Common myeloid progenitor, CD34-positive (primary cell): Measurements from ENCODE around the gene SMIM33.
"Not testable (repeated sequence)": the region's sequence is repeated elsewhere in the genome, so short reads cannot be mapped to it uniquely, and the experiment has no call there.

Source experiments
- CTCF ChIA-PET: fragments of 350-600 bp; sonication (Branson Sonifier 250); formaldehyde crosslinking; loops from one replicate; lab custom pipeline; 2021; ENCODE audit warnings: antibody characterized with exemption; lab: Charles Lee
- POLR2A ChIA-PET: fragments of 350-600 bp; sonication (Branson Sonifier 250); formaldehyde crosslinking; loops from one replicate; lab custom pipeline; 2021; ENCODE audit warnings: antibody characterized with exemption; lab: Charles Lee
- DNase-seq, 3 donors: peaks; one replicate each; pipeline versions ENCODE4 v3.0.0 to v3.0.0-alpha.2; 2013
- H3K27ac ChIP-seq, 2 experiments: 1 replicate in 1 of 2; 2 replicates in 1 of 2; pipeline ENCODE4 v1.7.0; 2013; ENCODE audit warnings: inconsistent platforms in 2 of 2, low read length in 2 of 2, mild to moderate bottlenecking in 2 of 2, low read depth in 1 of 2, moderate library complexity in 1 of 2; ENCODE audit not compliant: severe bottlenecking in 2 of 2, insufficient read depth in 1 of 2, poor library complexity in 1 of 2
- H3K27me3 ChIP-seq, 5 experiments: replicated peaks in 2 of 5; 1 replicate in 3 of 5; 2 replicates in 2 of 5; pipeline versions ENCODE4 v1.6.1 to v1.7.0; 2013; ENCODE audit warnings: low read length in 4 of 5, mild to moderate bottlenecking in 2 of 5, moderate library complexity in 2 of 5, inconsistent platforms in 1 of 5; ENCODE audit not compliant: insufficient read depth in 5 of 5, control insufficient read depth in 4 of 5
- H3K36me3 ChIP-seq, 4 experiments: 1 replicate in 2 of 4; 2 replicates in 2 of 4; pipeline versions ENCODE4 v1.6.1 to v1.7.0; 2013; ENCODE audit warnings: low read length in 3 of 4, control low read depth in 1 of 4, mild to moderate bottlenecking in 1 of 4; ENCODE audit not compliant: control insufficient read depth in 4 of 4, insufficient read depth in 4 of 4
- H3K4me1 ChIP-seq, 4 experiments: 1 replicate in 3 of 4; 2 replicates in 1 of 4; pipeline versions ENCODE4 v1.6.1 to v1.7.1; 2013; ENCODE audit warnings: low read length in 3 of 4, mild to moderate bottlenecking in 3 of 4, control low read depth in 1 of 4, inconsistent platforms in 1 of 4, moderate library complexity in 1 of 4; ENCODE audit not compliant: control insufficient read depth in 4 of 4, insufficient read depth in 4 of 4; ENCODE audit errors: control extremely low read depth in 1 of 4
- H3K4me3 ChIP-seq, 7 experiments: 1 replicate in 4 of 7; 2 replicates in 3 of 7; pipeline versions ENCODE4 v1.5.1 to v1.7.0; 2013; ENCODE audit warnings: mild to moderate bottlenecking in 7 of 7, low read length in 6 of 7, moderate library complexity in 6 of 7, inconsistent platforms in 2 of 7, low read depth in 2 of 7, control low read depth in 1 of 7; ENCODE audit not compliant: insufficient read depth in 4 of 7, control insufficient read depth in 1 of 7; ENCODE audit errors: extremely low read depth in 1 of 7
- H3K9me3 ChIP-seq, 5 experiments: 1 replicate in 4 of 5; 2 replicates in 1 of 5; pipeline versions ENCODE4 v1.6.1 to v1.7.1; 2013; ENCODE audit warnings: low read length in 4 of 5, mild to moderate bottlenecking in 2 of 5, inconsistent platforms in 1 of 5, low read depth in 1 of 5, moderate library complexity in 1 of 5; ENCODE audit not compliant: control insufficient read depth in 4 of 5, insufficient read depth in 2 of 5; ENCODE audit errors: control extremely low read depth in 1 of 5
- WGBS: methylation state at CpG from one replicate; pipeline ENCODE4 v1.1.5; 2013; ENCODE audit not compliant: insufficient coverage; 5-methylcytosine and 5-hydroxymethylcytosine counted together

Gene SMIM33

DNA sequence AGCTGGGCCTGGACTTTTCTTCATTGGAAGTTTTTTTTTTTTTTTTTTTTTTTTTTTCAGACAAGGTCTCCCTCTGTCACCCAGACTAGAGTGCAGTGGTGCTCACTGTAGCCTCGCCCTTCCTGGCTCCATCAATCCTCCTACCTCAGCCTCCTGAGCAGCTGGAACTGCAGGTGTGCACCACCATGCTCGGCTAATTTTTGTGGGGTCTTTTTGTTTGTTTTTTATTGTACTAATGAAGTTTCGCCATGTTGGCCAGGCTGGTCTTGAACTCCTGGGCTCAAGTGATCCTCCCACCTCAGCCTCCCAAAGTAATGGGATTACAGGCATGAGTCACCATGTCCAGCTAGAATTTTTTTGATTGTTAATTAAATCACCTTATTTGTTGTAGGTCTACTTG is 35.1 kb upstream of the SMIM33 start:
- 80% methylated on average over 1 of the region's 3 CpGs for WGBS
- Histone ChIP-seq H3K4me3 (no peak overlapping the region), H3K4me1 (peaks cover 2 to 14% (median 12%) of the 10 kb centered on the region in 4 experiments), H3K36me3 (peaks cover 0 to 28% (median 10%) of the 10 kb centered on the region in 4 experiments), H3K27me3 (no peaks in the 10 kb centered on the region), H3K9me3 (no peaks in the 10 kb centered on the region), H3K27ac (no peak overlapping the region)
- ChIA-PET CTCF (interaction anchor here (0.6 to 9.4 kb wide), 8 partner anchors 9 to 78 kb away, joined by 3 to 64 read pairs (median 4); no protein-coding TSS in a partner anchor), POLR2A (interaction anchor here (0.6 kb wide), 1 partner anchor 79 kb away, joined by 4 read pairs; no protein-coding TSS in a partner anchor)
- no peak for DNase-seq

- Histone ChIP-seq H3K27me3 (no peaks in the 10 kb centered on the region), H3K27ac (peak overlapping the region in 1 of 2 experiments; percentile 39), H3K36me3 (peaks cover 0 to 22% (median 8%) of the 10 kb centered on the region in 4 experiments), H3K4me1 (peaks cover 2 to 32% (median 27%) of the 10 kb centered on the region in 4 experiments), H3K4me3 (peak overlapping the region in 6 of 7 experiments; percentile 53 to 91 (median 86)), H3K9me3 (no peaks in the 10 kb centered on the region)
- CTCF ChIA-PET: interaction anchor here (0.7 to 9.4 kb wide), 10 partner anchors 15 to 82 kb away, joined by 3 to 64 read pairs (median 9); partner anchors contain the start of gene STING1
- POLR2A ChIA-PET: interaction anchor here (0.9 to 1.5 kb wide), 5 partner anchors 9 to 125 kb away, joined by 3 to 8 read pairs (median 4); partner anchors contain the start of gene SMIM33
- DNase-seq: no peak
- 40% methylated on average over 7 of the region's 8 CpGs for WGBS
These were observed 32.1 kb upstream of the SMIM33 start for GRCh38 chr5:139438707-139439012.

- H3K27ac ChIP-seq: peak within 1 kb of the TSS; percentile 81 to 91
- H3K27me3 ChIP-seq: no peaks in the 10 kb centered on the region
- H3K36me3 ChIP-seq: peaks cover 0 to 16% (median 6%) of the 10 kb centered on the region in 4 experiments
- DNase-seq: peak; percentile 86 to 91 (median 89)
- H3K9me3 ChIP-seq: no peaks in the 10 kb centered on the region
- 4% methylated on average over 48 of the region's 49 CpGs for WGBS
- peak within 1 kb of the TSS; percentile 71 to 91 (median 85) for H3K4me3 ChIP-seq
- POLR2A ChIA-PET: interaction anchor here (0.9 to 1.5 kb wide), 6 partner anchors 10 to 125 kb away, joined by 3 to 8 read pairs (median 4); partner anchors contain the start of gene SMIM33
- CTCF ChIA-PET: interaction anchor here (0.6 to 9.4 kb wide), 12 partner anchors 15 to 81 kb away, joined by 3 to 64 read pairs (median 7); partner anchors contain the start of gene STING1
- H3K4me1 ChIP-seq: peaks cover 8 to 38% (median 33%) of the 10 kb centered on the region in 4 experiments
These were observed 31.5 kb upstream of the SMIM33 start, which contains the start of gene DNAJC18 for GRCh38 chr5:139439013-139439903. TSS of gene DNAJC18 (minus strand) at chr5:139439525. CDS start at chr5:139439445, 80 bp downstream.

DNA sequence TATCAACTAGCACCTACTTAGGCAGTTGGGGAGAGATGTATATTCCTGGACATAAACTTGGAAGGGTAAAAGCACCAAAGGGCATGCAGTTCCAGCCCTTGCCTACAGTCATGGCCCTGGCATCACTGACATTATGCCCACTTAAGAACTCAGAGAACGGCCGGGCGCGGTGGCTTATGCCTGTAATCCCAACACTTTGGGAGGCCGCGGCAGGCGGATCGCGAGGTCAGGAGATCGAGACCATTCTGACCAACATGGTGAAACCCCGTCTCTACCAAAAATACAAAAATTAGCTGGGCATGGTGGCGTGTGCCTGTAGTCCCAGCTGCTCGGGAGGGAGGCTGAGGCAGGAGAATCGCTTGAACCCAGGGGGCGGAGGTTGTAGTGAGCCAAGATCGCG is 30.4 kb upstream of the SMIM33 start:
- H3K4me1 ChIP-seq: peaks cover 8 to 40% (median 36%) of the 10 kb centered on the region in 4 experiments
- H3K9me3 ChIP-seq, H3K36me3 ChIP-seq, DNase-seq, POLR2A ChIA-PET, H3K27me3 ChIP-seq, H3K27ac ChIP-seq, H3K4me3 ChIP-seq: not testable (repeated sequence)
- CTCF ChIA-PET: interaction anchor here (1.1 to 3.2 kb wide), 5 partner anchors 10 to 72 kb away, joined by 3 to 24 read pairs (median 5); partner anchors contain the start of gene SMIM33
- WGBS: 98% methylated on average over 14 of the region's 17 CpGs

GRCh38 chr5:139443831-139444453 is 26.9 kb upstream of the SMIM33 start:
- ChIA-PET CTCF (interaction anchor here (0.9 to 2.9 kb wide), 11 partner anchors 8 to 61 kb away, joined by 3 to 11 read pairs (median 5); partner anchors contain the start of genes SMIM33 and STING1), POLR2A (interaction anchor here (0.6 to 1.8 kb wide), 5 partner anchors 20 to 204 kb away, joined by 3 to 15 read pairs (median 5); partner anchors contain the start of genes CXXC5 and STING1)
- Histone ChIP-seq H3K27me3 (no peaks in the 10 kb centered on the region), H3K9me3 (no peaks in the 10 kb centered on the region), H3K4me1 (peaks cover 8 to 33% (median 30%) of the 10 kb centered on the region in 4 experiments), H3K27ac (no peak overlapping the region), H3K36me3 (no peaks in the 10 kb centered on the region), H3K4me3 (peak overlapping the region in 1 of 7 experiments; percentile 11)
- WGBS: 7% methylated on average over 2 of the region's 4 CpGs
- DNase-seq: peak in 2 of 3 donors; percentile 22 to 35

DNA sequence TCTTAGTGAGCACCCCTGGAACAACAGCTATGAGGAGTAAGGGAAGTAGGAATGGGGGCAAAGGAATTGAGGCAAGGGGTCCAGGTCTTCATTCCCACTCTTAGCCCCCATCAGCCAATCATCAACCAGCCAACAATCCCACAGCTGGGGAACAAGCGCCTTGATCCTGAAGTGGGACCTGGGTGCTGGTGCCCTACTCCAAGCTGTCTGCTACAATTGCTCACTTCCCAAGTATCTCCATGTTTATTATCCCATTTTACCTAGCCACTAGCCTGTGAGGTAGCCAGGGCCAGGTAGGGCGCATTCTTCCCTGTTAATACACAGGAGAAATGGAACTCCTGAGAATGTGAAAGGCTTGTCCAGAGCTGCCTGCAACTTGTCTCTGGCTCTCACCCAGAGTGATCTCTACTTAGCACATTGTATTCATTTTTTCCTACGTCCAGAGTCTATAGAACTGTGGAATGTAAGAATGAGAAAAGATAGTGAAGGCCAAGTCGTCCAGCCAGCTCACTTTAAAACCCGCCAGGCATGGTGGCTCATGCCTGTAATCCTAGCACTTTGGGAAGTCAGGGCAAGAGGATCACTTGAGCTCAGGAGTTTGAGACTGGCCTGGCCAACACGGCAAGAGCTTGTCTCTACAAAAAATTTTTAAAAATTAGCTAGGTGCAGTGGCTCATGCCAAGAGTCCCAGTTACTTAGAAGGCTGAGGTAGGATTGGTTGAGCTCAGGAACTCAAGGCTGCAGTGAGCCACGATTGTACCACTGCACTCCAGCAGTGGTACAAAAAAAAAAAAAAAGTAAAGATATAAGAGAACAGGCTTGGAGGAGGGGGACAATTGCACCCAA is 25.3 kb upstream of the SMIM33 start:
- CTCF ChIA-PET: interaction anchor here (0.6 to 1.9 kb wide), 9 partner anchors 10 to 71 kb away, joined by 3 to 6 read pairs (median 3); partner anchors contain the start of gene STING1
- no peak overlapping the region for H3K27ac ChIP-seq
- no peaks in the 10 kb centered on the region for H3K27me3 ChIP-seq
- POLR2A ChIA-PET: no interaction called here
- WGBS: 80% methylated on average over 5 of the region's 7 CpGs
- H3K4me3 ChIP-seq: no peak overlapping the region
- no peaks in the 10 kb centered on the region for H3K36me3 ChIP-seq
- peaks cover 5 to 27% (median 24%) of the 10 kb centered on the region in 4 experiments for H3K4me1 ChIP-seq
- DNase-seq: no peak
- H3K9me3 ChIP-seq: no peaks in the 10 kb centered on the region
